H9 (cell line): Measurements from ENCODE around the gene CXCL3. TPM values are rescaled to one million over a fixed set of nuclear protein-coding genes. Genes with fewer than 3 reads are reported as not detected.

Experiments
- DNase-seq: peaks from one replicate; pipeline ENCODE4 v3.0.0-alpha.2; 2017
- H2AFZ ChIP-seq: one replicate; pipeline ENCODE4 v1.6.1; 2013; ENCODE audit warnings: mild to moderate bottlenecking, low read length, control low read depth, moderate library complexity
- H2AK5ac ChIP-seq: 2 replicates; pipeline ENCODE4 v1.6.1; 2013; ENCODE audit warnings: low read length, control low read depth, mixed read lengths; ENCODE audit not compliant: insufficient read length
- H2BK120ac ChIP-seq: one replicate; pipeline ENCODE4 v1.6.1; 2013; ENCODE audit warnings: low read depth, mild to moderate bottlenecking, low read length, control low read depth, inconsistent platforms; ENCODE audit not compliant: poor library complexity, severe bottlenecking
- H2BK12ac ChIP-seq: 2 replicates; pipeline ENCODE4 v1.6.1; 2013; ENCODE audit warnings: low read length, control low read depth, mixed read lengths, low read depth; ENCODE audit not compliant: insufficient read length
- H2BK15ac ChIP-seq: 2 replicates; pipeline ENCODE4 v1.6.1; 2013; ENCODE audit warnings: low read depth, low read length, control low read depth
- H2BK20ac ChIP-seq: one replicate; pipeline ENCODE4 v1.6.1; 2013; ENCODE audit warnings: low read depth, mild to moderate bottlenecking, low read length, control low read depth, inconsistent platforms; ENCODE audit not compliant: poor library complexity, severe bottlenecking
- H2BK5ac ChIP-seq: 2 replicates; pipeline ENCODE4 v1.6.1; 2013; ENCODE audit warnings: low read length, control low read depth, mixed read lengths; ENCODE audit not compliant: insufficient read length
- H3K14ac ChIP-seq: 2 replicates; pipeline ENCODE4 v1.6.1; 2013; ENCODE audit warnings: low read length, control low read depth; ENCODE audit not compliant: insufficient read depth
- H3K18ac ChIP-seq: 2 replicates; pipeline ENCODE4 v1.6.1; 2013; ENCODE audit warnings: low read depth, mild to moderate bottlenecking, mixed read lengths, low read length, control low read depth; ENCODE audit not compliant: insufficient read length
- H3K23ac ChIP-seq: 2 replicates; pipeline ENCODE4 v1.6.1; 2013; ENCODE audit warnings: low read length, control low read depth, mixed read lengths, low read depth; ENCODE audit not compliant: insufficient read length
- H3K23me2 ChIP-seq: 2 replicates; pipeline ENCODE4 v1.6.1; 2013; ENCODE audit warnings: low read depth, mild to moderate bottlenecking, mixed read lengths, low read length, control low read depth; ENCODE audit not compliant: insufficient read length, poor library complexity, severe bottlenecking
- H3K27ac ChIP-seq: 2 replicates; pipeline ENCODE4 v1.5.1; 2013; ENCODE audit warnings: low read length, control low read depth, mixed read lengths, low read depth; ENCODE audit not compliant: insufficient read length
- H3K27me3 ChIP-seq: 2 replicates; pipeline ENCODE4 v1.6.1; 2013; ENCODE audit warnings: low read length, control low read depth, inconsistent platforms; ENCODE audit not compliant: insufficient read depth
- H3K4ac ChIP-seq: 2 replicates; pipeline ENCODE4 v1.6.1; 2013; ENCODE audit warnings: low read depth, mild to moderate bottlenecking, control low read depth, inconsistent platforms, low read length, moderate library complexity
- H3K4me1 ChIP-seq: 2 replicates; pipeline ENCODE4 v1.6.1; 2013; ENCODE audit warnings: low read length, control low read depth, inconsistent platforms; ENCODE audit not compliant: insufficient read depth
- H3K4me2 ChIP-seq: 2 replicates; pipeline ENCODE4 v1.6.1; 2013; ENCODE audit warnings: low read length, control low read depth, mixed read lengths; ENCODE audit not compliant: insufficient read length, insufficient read depth
- H3K56ac ChIP-seq: 2 replicates; pipeline ENCODE4 v1.6.1; 2013; ENCODE audit warnings: low read depth, mild to moderate bottlenecking, mixed read lengths, low read length, control low read depth; ENCODE audit not compliant: insufficient read length
- H3K79me1 ChIP-seq: 2 replicates; pipeline ENCODE4 v1.6.1; 2013; ENCODE audit warnings: low read depth, mild to moderate bottlenecking, moderate library complexity, low read length, control low read depth, inconsistent platforms; ENCODE audit not compliant: insufficient read depth, poor library complexity, severe bottlenecking
- H3K79me2 ChIP-seq: 2 replicates; pipeline ENCODE4 v1.6.1; 2013; ENCODE audit warnings: low read length, control low read depth, inconsistent platforms; ENCODE audit not compliant: insufficient read depth
- H3K9ac ChIP-seq: 2 replicates; pipeline ENCODE4 v1.6.1; 2013; ENCODE audit warnings: low read length, control low read depth, mixed read lengths; ENCODE audit not compliant: insufficient read length; ENCODE audit errors: extremely low read depth
- H3K9me3 ChIP-seq: one replicate; pipeline ENCODE4 v1.6.1; 2013; ENCODE audit warnings: low read depth, low read length, inconsistent platforms; ENCODE audit not compliant: control insufficient read depth
- H3T11ph ChIP-seq: one replicate; pipeline ENCODE4 v1.6.1; 2013; ENCODE audit warnings: mild to moderate bottlenecking, low read length, control low read depth, inconsistent platforms
- H4K20me1 ChIP-seq: one replicate; pipeline ENCODE4 v1.6.1; 2013; ENCODE audit not compliant: control insufficient read depth, insufficient read length, insufficient read depth
- H4K5ac ChIP-seq: 2 replicates; pipeline ENCODE4 v1.6.1; 2013; ENCODE audit warnings: low read depth, mild to moderate bottlenecking, mixed read lengths, low read length, control low read depth; ENCODE audit not compliant: insufficient read length
- H4K8ac ChIP-seq: replicated peaks from 2 replicates; pipeline ENCODE4 v1.6.1; 2013; ENCODE audit warnings: low read length, control low read depth, mixed read lengths, low read depth; ENCODE audit not compliant: insufficient read length
- H4K91ac ChIP-seq: 2 replicates; pipeline ENCODE4 v1.6.1; 2013; ENCODE audit warnings: low read depth, mild to moderate bottlenecking, moderate library complexity, mixed read lengths, low read length, control low read depth; ENCODE audit not compliant: insufficient read length
- H3K27ac Mint-ChIP-seq, 3 experiments: 2 replicates in 2 of 3; 3 replicates in 1 of 3; pipeline ENCODE4 v1.8.0; 2020 to 2021; ENCODE audit warnings: mixed read lengths in 3 of 3, mild to moderate bottlenecking in 1 of 3, moderate library complexity in 1 of 3
- H3K27me3 Mint-ChIP-seq: 2 replicates; pipeline ENCODE4 v1.8.0; 2021; ENCODE audit warnings: low read depth, mild to moderate bottlenecking, moderate library complexity, mixed read lengths
- H3K36me3 Mint-ChIP-seq, 3 experiments: 2 replicates in 2 of 3; 3 replicates in 1 of 3; pipeline ENCODE4 v1.8.0; 2020 to 2021; ENCODE audit warnings: low read depth in 3 of 3, mixed read lengths in 3 of 3; ENCODE audit not compliant: insufficient read depth in 1 of 3
- H3K4me1 Mint-ChIP-seq, 2 experiments: 2 replicates each; pipeline ENCODE4 v1.8.0; 2020; ENCODE audit warnings: mixed read lengths in 2 of 2
- H3K4me3 Mint-ChIP-seq, 2 experiments: 2 replicates in 1 of 2; 3 replicates in 1 of 2; pipeline ENCODE4 v1.8.0; 2020 to 2021; ENCODE audit warnings: mild to moderate bottlenecking in 2 of 2, mixed read lengths in 2 of 2, moderate library complexity in 1 of 2
- H3K9me3 Mint-ChIP-seq, 2 experiments: 2 replicates in 1 of 2; 3 replicates in 1 of 2; pipeline ENCODE4 v1.8.0; 2020; ENCODE audit warnings: mild to moderate bottlenecking in 2 of 2, mixed read lengths in 2 of 2, moderate library complexity in 1 of 2
- WGBS: extraction: QIAGEN DNeasy Blood & Tissue Kit; methylation state at CpG from one replicate; pipeline ENCODE4 v1.1.7; 2013; ENCODE audit warnings: missing lambda C conversion rate, low lambda C conversion rate, mixed read lengths; ENCODE audit not compliant: insufficient read length; ENCODE audit errors: extremely low coverage; 5-methylcytosine and 5-hydroxymethylcytosine counted together
- total RNA-seq: library from RNA; stranded (reverse); gene quantifications from 2 replicates; pipeline ENCODE4 v1.2.1, GENCODE V29; 2021
- TF ChIP-seq, protein P1 (sequence below): fragments of 200-600 bp; sonication (generic); conservative IDR thresholded peaks from 3 replicates; pipeline ENCODE4 v1.8.0; 2021; ENCODE audit warnings: antibody characterized with exemption, mild to moderate bottlenecking

The CXCL3 gene
- total RNA-seq, 1 experiment from 2014 or later = 3.7 TPM

DNA sequence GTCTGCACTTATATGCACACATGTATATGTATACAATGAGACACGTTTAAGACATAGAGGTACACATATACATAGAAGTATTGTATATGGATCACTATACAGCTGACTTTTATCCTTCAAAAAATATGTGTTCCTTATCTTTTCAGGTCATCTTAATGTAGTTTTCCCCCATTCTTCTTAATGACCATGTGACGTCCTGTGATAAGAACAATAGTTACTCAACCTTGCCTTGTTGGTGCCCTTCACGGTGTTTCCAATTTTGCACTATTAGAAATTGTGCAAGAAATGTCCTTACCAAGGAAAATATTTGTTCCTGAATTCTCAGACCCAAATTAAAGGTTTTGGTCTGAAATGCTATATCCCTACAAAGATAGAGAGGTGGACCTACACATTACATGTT, 49.5 kb downstream of the CXCL3 start:
- Histone ChIP-seq H4K8ac (no peak overlapping the region), H3K27ac (no peak overlapping the region), H3T11ph (no peak overlapping the region), H3K9me3 (no peaks in the 10 kb centered on the region), H2BK5ac (no peak overlapping the region), H3K23ac (no peak overlapping the region), H2AFZ (no peak overlapping the region), H2AK5ac (no peak overlapping the region), H4K91ac (no peak overlapping the region), H4K5ac (no peak overlapping the region), H3K23me2 (no peaks in the 10 kb centered on the region), H3K9ac (no peak overlapping the region), H3K18ac (no peak overlapping the region), H3K79me2 (no peaks in the 10 kb centered on the region), H3K4me1 (no peaks in the 10 kb centered on the region; the same call in 1 of the 2 replicates), H4K20me1 (no peaks in the 10 kb centered on the region), H2BK20ac (no peak overlapping the region), H2BK120ac (no peak overlapping the region), H3K14ac (no peak overlapping the region), H3K27me3 (no peaks in the 10 kb centered on the region), H2BK15ac (no peak overlapping the region), H3K4ac (no peak overlapping the region), H3K56ac (no peak overlapping the region), H3K4me2 (no peak overlapping the region), H2BK12ac (no peak overlapping the region), H3K79me1 (no peaks in the 10 kb centered on the region)
- Mint-ChIP-seq H3K27ac (no peak overlapping the region), H3K4me1 (peaks cover 29 to 47% of the 10 kb centered on the region in 2 experiments), H3K36me3 (peaks cover 0 to 26% (median 14%) of the 10 kb centered on the region in 3 experiments; a peak in 5 of 7 replicates), H3K27me3 (no peaks in the 10 kb centered on the region), H3K4me3 (no peak overlapping the region), H3K9me3 (peaks cover 0 to 7% of the 10 kb centered on the region in 2 experiments; a peak in 2 of 5 replicates)
- DNase-seq = no peak
- WGBS = no CpG with 5 or more reads among the region's 3 CpGs
- TF ChIP-seq, protein P1, sequence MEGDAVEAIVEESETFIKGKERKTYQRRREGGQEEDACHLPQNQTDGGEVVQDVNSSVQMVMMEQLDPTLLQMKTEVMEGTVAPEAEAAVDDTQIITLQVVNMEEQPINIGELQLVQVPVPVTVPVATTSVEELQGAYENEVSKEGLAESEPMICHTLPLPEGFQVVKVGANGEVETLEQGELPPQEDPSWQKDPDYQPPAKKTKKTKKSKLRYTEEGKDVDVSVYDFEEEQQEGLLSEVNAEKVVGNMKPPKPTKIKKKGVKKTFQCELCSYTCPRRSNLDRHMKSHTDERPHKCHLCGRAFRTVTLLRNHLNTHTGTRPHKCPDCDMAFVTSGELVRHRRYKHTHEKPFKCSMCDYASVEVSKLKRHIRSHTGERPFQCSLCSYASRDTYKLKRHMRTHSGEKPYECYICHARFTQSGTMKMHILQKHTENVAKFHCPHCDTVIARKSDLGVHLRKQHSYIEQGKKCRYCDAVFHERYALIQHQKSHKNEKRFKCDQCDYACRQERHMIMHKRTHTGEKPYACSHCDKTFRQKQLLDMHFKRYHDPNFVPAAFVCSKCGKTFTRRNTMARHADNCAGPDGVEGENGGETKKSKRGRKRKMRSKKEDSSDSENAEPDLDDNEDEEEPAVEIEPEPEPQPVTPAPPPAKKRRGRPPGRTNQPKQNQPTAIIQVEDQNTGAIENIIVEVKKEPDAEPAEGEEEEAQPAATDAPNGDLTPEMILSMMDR = no peak
